NCI-H2081 (cell line): ENCODE data around the gene LCE5A.
"Not testable (repeated sequence)": the region's sequence is repeated elsewhere in the genome, so short reads cannot be mapped to it uniquely, and the experiment has no call there.

Experiments
- DNase-seq, 2 experiments: peaks; one replicate each; lab custom pipeline; 2025; lab: John Stamatoyannopoulos, UW

Gene LCE5A

GRCh38 chr1:152510503-152510902 lies at the start of gene LCE5A:
Gene LCE5A (plus strand): TSS chr1:152510803. CDS start chr1:152511535, 732 bp downstream.
- no peak for DNase-seq

GRCh38 chr1:152461544-152461943 lies 49.1 kb upstream of the LCE5A start:
- DNase-seq: peak; percentile 39 to 43

GRCh38 chr1:152462636-152463035 lies 48.0 kb upstream of the LCE5A start:
- no peak for DNase-seq

- DNase-seq: no peak
Observed at GRCh38 chr1:152466217-152466616, 44.4 kb upstream of the LCE5A start.

- DNase-seq: no peak
Observed at GRCh38 chr1:152473887-152474537, 36.6 kb upstream of the LCE5A start.

GRCh38 chr1:152479792-152480595 lies 30.6 kb upstream of the LCE5A start:
- DNase-seq: peak in 1 of 2 experiments; percentile 12

GRCh38 chr1:152481869-152482664 lies 28.5 kb upstream of the LCE5A start:
- DNase-seq: no peak

- DNase-seq: no peak
Observed at GRCh38 chr1:152486400-152487006, 24.1 kb upstream of the LCE5A start.

GRCh38 chr1:152487871-152488270 lies 22.7 kb upstream of the LCE5A start:
- DNase-seq: no peak

- DNase-seq: not testable (repeated sequence)
Observed at GRCh38 chr1:152491537-152491936, 19.1 kb upstream of the LCE5A start.

- DNase-seq: no peak
Observed at GRCh38 chr1:152495066-152495675, 15.4 kb upstream of the LCE5A start.

GRCh38 chr1:152497273-152497672 lies 13.3 kb upstream of the LCE5A start:
- no peak for DNase-seq

GRCh38 chr1:152501704-152502103 lies 8.9 kb upstream of the LCE5A start:
- no peak for DNase-seq

GRCh38 chr1:152502496-152503180 lies 8.0 kb upstream of the LCE5A start:
- no peak for DNase-seq

GRCh38 chr1:152505083-152505482 lies 5.5 kb upstream of the LCE5A start:
- DNase-seq: no peak

GRCh38 chr1:152506899-152507498 lies 3.6 kb upstream of the LCE5A start:
- DNase-seq: no peak

- DNase-seq: no peak
Observed at GRCh38 chr1:152511596-152511995, 993 bp downstream of the LCE5A start.

GRCh38 chr1:152513081-152513480 lies 2.5 kb downstream of the LCE5A start:
- no peak for DNase-seq

- DNase-seq: no peak
Observed at GRCh38 chr1:152514715-152515433, 4.3 kb downstream of the LCE5A start.

GRCh38 chr1:152515434-152515783 lies 4.8 kb downstream of the LCE5A start:
- no peak for DNase-seq
